Panc1 (cell line): ENCODE measurements around the gene MTARC2.

Experiments used
- POLR2AphosphoS5 ChIP-seq: IDR thresholded peaks from 2 replicates; pipeline ENCODE4 v1.6.1; 2012; ENCODE audit warnings: mild to moderate bottlenecking, low read depth, low read length, moderate library complexity
- SIN3A ChIP-seq: IDR thresholded peaks from 2 replicates; pipeline ENCODE4 v1.6.1; 2012; ENCODE audit warnings: low read depth, mild to moderate bottlenecking, low read length, moderate library complexity, borderline replicate concordance; ENCODE audit not compliant: insufficient read depth
- TF ChIP-seq, protein P1 (sequence below): fragments of 450-650 bp; IDR thresholded peaks from 2 replicates; pipeline ENCODE4 v1.5.1; 2017; ENCODE audit warnings: mild to moderate bottlenecking

DNA sequence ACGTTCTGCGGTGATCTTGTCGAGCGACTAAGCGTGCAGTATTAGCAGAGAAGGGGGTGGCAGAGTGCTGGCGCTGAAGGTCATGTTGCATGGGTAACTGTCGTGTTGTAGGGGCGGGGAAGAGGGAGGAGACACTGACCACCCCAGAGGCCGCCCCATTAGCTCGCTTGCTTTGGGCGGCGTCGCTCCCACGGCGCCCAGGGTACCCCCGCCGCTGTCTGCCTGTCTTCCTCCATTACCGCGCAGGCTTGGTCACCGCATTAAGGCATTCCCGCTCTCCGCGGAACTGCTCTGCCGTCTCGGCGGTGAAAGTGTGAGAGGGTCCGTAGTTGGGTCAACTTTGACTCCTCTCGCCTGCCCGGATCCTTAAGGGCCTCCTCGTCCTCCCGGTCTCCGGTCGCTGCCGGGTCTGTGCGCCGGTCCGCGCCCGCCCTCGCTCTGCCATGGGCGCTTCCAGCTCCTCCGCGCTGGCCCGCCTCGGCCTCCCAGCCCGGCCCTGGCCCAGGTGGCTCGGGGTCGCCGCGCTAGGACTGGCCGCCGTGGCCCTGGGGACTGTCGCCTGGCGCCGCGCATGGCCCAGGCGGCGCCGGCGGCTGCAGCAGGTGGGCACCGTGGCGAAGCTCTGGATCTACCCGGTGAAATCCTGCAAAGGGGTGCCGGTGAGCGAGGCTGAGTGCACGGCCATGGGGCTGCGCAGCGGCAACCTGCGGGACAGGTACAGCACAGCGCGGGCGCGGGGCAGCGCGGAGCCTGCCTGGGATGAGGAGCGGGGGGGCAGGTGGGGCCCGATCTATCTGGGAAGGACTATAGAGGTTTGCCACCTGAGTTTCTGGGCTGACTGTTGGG is at the start of gene MTARC2:
- TF ChIP-seq, protein P1, sequence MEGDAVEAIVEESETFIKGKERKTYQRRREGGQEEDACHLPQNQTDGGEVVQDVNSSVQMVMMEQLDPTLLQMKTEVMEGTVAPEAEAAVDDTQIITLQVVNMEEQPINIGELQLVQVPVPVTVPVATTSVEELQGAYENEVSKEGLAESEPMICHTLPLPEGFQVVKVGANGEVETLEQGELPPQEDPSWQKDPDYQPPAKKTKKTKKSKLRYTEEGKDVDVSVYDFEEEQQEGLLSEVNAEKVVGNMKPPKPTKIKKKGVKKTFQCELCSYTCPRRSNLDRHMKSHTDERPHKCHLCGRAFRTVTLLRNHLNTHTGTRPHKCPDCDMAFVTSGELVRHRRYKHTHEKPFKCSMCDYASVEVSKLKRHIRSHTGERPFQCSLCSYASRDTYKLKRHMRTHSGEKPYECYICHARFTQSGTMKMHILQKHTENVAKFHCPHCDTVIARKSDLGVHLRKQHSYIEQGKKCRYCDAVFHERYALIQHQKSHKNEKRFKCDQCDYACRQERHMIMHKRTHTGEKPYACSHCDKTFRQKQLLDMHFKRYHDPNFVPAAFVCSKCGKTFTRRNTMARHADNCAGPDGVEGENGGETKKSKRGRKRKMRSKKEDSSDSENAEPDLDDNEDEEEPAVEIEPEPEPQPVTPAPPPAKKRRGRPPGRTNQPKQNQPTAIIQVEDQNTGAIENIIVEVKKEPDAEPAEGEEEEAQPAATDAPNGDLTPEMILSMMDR = no peak
- TF ChIP-seq POLR2AphosphoS5 = peak; percentile 52
- no peak for TF ChIP-seq SIN3A
